K562 (cell line): ENCODE data around the gene HMBS. TPM values are rescaled to one million over a fixed set of nuclear protein-coding genes. Genes with fewer than 3 reads are reported as not detected.
A peak's percentile ranks its signal among the peaks of the same experiment; 100 is the strongest.

Source experiments
- BHLHE40 ChIP-seq: IDR thresholded peaks from 2 replicates; pipeline ENCODE4 v1.6.1; 2011; ENCODE audit warnings: low read length, improper control_type of control experiment
- CREM ChIP-seq: IDR thresholded peaks from 2 replicates; pipeline ENCODE4 v1.6.1; 2014; ENCODE audit warnings: antibody characterized with exemption, low read depth
- E2F4 ChIP-seq: sonication (generic); formaldehyde crosslinking; IDR thresholded peaks from 2 replicates; pipeline ENCODE4 v1.8.0; 2022; ENCODE audit warnings: mild to moderate bottlenecking, low read depth, missing genetic modification reagents
- EGR1 ChIP-seq: fragments of 450-650 bp; conservative IDR thresholded peaks from 2 replicates; pipeline ENCODE4 v1.6.1; 2017; ENCODE audit warnings: mild to moderate bottlenecking
- ETV6 ChIP-seq, 3 experiments: fragments of 150-350 bp in 1 of 3; sonication (generic) in 1 of 3; formaldehyde crosslinking in 1 of 3; IDR thresholded peaks; 2 replicates each; pipeline versions ENCODE4 v1.6.1 to v1.8.0; 2014 to 2022; ENCODE audit warnings: borderline replicate concordance in 2 of 3, low read depth in 2 of 3, antibody characterized with exemption in 1 of 3, low read length in 1 of 3, mild to moderate bottlenecking in 1 of 3, missing genetic modification reagents in 1 of 3
- FOXA3 ChIP-seq, 2 experiments: fragments of 450-650 bp in 1 of 2; sonication (generic) in 1 of 2; formaldehyde crosslinking; IDR thresholded peaks in 1 of 2; conservative IDR thresholded peaks in 1 of 2; 2 replicates each; pipeline versions ENCODE4 v1.4.0 to v1.8.0; 2020 to 2022; ENCODE audit warnings: mild to moderate bottlenecking in 2 of 2, missing genetic modification reagents in 1 of 2
- FOXP1 ChIP-seq: sonication (generic); formaldehyde crosslinking; IDR thresholded peaks from 2 replicates; pipeline ENCODE4 v1.8.0; 2022; ENCODE audit warnings: mild to moderate bottlenecking, missing genetic modification reagents
- IRF9 ChIP-seq: fragments of 450-650 bp; IDR thresholded peaks from 2 replicates; pipeline ENCODE4 v1.6.1; 2016; ENCODE audit warnings: missing biosample characterization, missing genetic modification characterization
- MAX ChIP-seq: sonication (generic); formaldehyde crosslinking; IDR thresholded peaks from 2 replicates; pipeline ENCODE4 v1.9.0; 2022; ENCODE audit warnings: mild to moderate bottlenecking, missing genetic modification reagents
- NBN ChIP-seq: fragments of 450-650 bp; IDR thresholded peaks from 2 replicates; pipeline ENCODE4 v1.6.1; 2016; ENCODE audit warnings: low read depth, mild to moderate bottlenecking
- NFYB ChIP-seq: IDR thresholded peaks from 2 replicates; pipeline ENCODE4 v1.6.1; 2011; ENCODE audit warnings: mild to moderate bottlenecking, moderate library complexity; ENCODE audit not compliant: insufficient read length; ENCODE audit errors: extremely low read depth
- TFAP4 ChIP-seq: sonication (generic); formaldehyde crosslinking; IDR thresholded peaks from 2 replicates; pipeline ENCODE4 v1.8.0; 2022; ENCODE audit warnings: missing genetic modification reagents, mild to moderate bottlenecking, moderate library complexity, borderline replicate concordance
- XRCC5 ChIP-seq: fragments of 200-400 bp; formaldehyde crosslinking; IDR thresholded peaks from 2 replicates; pipeline ENCODE4 v1.6.1; 2017; ENCODE audit warnings: low read depth, mild to moderate bottlenecking, low read length
- ZBTB1 ChIP-seq: sonication (generic); formaldehyde crosslinking; IDR thresholded peaks from 2 replicates; pipeline ENCODE4 v1.8.1; 2023; ENCODE audit warnings: missing genetic modification reagents, low read depth, mild to moderate bottlenecking, borderline replicate concordance
- ZNF143 ChIP-seq: sonication (generic); formaldehyde crosslinking; IDR thresholded peaks from 2 replicates; pipeline ENCODE4 v1.9.0; 2022; ENCODE audit warnings: mild to moderate bottlenecking, missing genetic modification reagents
- ZNF224 ChIP-seq: sonication (generic); formaldehyde crosslinking; IDR thresholded peaks from 2 replicates; pipeline ENCODE4 v1.8.0; 2022; ENCODE audit warnings: mild to moderate bottlenecking, missing genetic modification reagents
- ZNF3 ChIP-seq: fragments of 250-450 bp; sonication (Bioruptor Pico); IDR thresholded peaks from 2 replicates; pipeline ENCODE4 v1.5.0; 2021; ENCODE audit warnings: mild to moderate bottlenecking, moderate library complexity
- ZNF609 ChIP-seq: sonication (generic); formaldehyde crosslinking; IDR thresholded peaks from 2 replicates; pipeline ENCODE4 v1.8.1; 2023; ENCODE audit warnings: missing genetic modification reagents, mild to moderate bottlenecking, borderline replicate concordance
- polyA plus RNA-seq, 8 experiments: library from polyadenylated mRNA; depleted of rRNA in 4 of 8; stranded (reverse) in 5 of 8; unstranded in 3 of 8; fragments of >200 nt; fragmentation: Nextera tagmentation in 2 of 8; fragmentation: Illumina TruSeq in 1 of 8; extraction: Ambion mirVana in 2 of 8; extraction: Trizol in 1 of 8; gene quantifications; 2 replicates each; pipeline versions ENCODE4 v1.2.1 to v1.2.3, GENCODE V29; 2011 to 2014; ENCODE audit warnings: inconsistent platforms in 1 of 8, missing spikeins in 1 of 8
- total RNA-seq, 7 experiments: library from RNA; depleted of rRNA in 6 of 7; stranded (reverse); fragments of >200 nt in 6 of 7; fragmentation: Illumina TruSeq in 2 of 7; extraction: Trizol in 2 of 7; gene quantifications; 2 replicates each; pipeline versions ENCODE4 v1.2.1 to v1.2.3, GENCODE V29; 2011 to 2021; ENCODE audit warnings: low replicate concordance in 1 of 7

The HMBS gene
- total and polyA plus RNA-seq, 9 of the 15 experiments (the other 6 are each of a cell fraction or from before 2014, with no cell fraction given) = 56.9 to 385 (median 286) TPM

GRCh38 chr11:119121008-119121810, 36.5 kb downstream of the HMBS start, which contains the start of gene HINFP (continued):
- TF ChIP-seq ZBTB1 (CRISPR knock-in tag) (no peak), ETV6 (IDR thresholded peaks at IDR 0.05; ENCODE audit: borderline replicate concordance in 1 of 2, low read depth in 2 of 2, low read length in 1 of 2) (no peak), ETV6 (CRISPR knock-in tag; IDR thresholded peaks at IDR 0.05; ENCODE audit: borderline replicate concordance) (peak; percentile 68; the same call in 1 of the 2 replicates), CREM (peak; percentile 24), XRCC5 (no peak), NBN (0 out of 2 replicates have a peak, but pooled peaks have one; percentile 11), ZNF224 (CRISPR knock-in tag) (peak; percentile 88), FOXA3 (CRISPR knock-in tag; conservative IDR thresholded peaks at IDR 0.05 in 1 of 2, IDR thresholded peaks at IDR 0.05 in 1 of 2) (peak in 1 of 2 experiments; percentile 80; a peak in 1 of 4 replicates), FOXP1 (CRISPR knock-in tag) (0 out of 2 replicates have a peak, but pooled peaks have one; percentile 56), NFYB (peak; percentile 78), IRF9 (no peak), ZNF143 (no peak), EGR1 (peak; percentile 89), TFAP4 (peak; percentile 68; the same call in 1 of the 2 replicates), BHLHE40 (peak; percentile 97), ZNF609 (no peak), ZNF3 (CRISPR knock-in tag) (no peak), E2F4 (CRISPR knock-in tag) (no peak), MAX (CRISPR knock-in tag) (peak; percentile 98)
